Measurements from ENCODE around the gene PDE4D. TPM values are rescaled to one million over a fixed set of nuclear protein-coding genes. Genes with fewer than 3 reads are reported as not detected.

PDE4D gene
- total RNA-seq, 1 experiment from 2014 or later: 3.3 TPM

GRCh38 chr5:59385700-59386099 lies 507.8 kb downstream of the PDE4D start (continued):
- TF ChIP-seq HMGXB4 (CRISPR knock-in tag; IDR thresholded peaks at IDR 0.05): no peak

- peaks cover 3% of the 10 kb centered on the region for H3K36me3 Mint-ChIP-seq
- POLR2A ChIA-PET: no interaction called here
- no peak for TF ChIP-seq ZNF263 (CRISPR knock-in tag; IDR thresholded peaks at IDR 0.05; ENCODE audit: low read depth)
- TF ChIP-seq, protein P1, sequence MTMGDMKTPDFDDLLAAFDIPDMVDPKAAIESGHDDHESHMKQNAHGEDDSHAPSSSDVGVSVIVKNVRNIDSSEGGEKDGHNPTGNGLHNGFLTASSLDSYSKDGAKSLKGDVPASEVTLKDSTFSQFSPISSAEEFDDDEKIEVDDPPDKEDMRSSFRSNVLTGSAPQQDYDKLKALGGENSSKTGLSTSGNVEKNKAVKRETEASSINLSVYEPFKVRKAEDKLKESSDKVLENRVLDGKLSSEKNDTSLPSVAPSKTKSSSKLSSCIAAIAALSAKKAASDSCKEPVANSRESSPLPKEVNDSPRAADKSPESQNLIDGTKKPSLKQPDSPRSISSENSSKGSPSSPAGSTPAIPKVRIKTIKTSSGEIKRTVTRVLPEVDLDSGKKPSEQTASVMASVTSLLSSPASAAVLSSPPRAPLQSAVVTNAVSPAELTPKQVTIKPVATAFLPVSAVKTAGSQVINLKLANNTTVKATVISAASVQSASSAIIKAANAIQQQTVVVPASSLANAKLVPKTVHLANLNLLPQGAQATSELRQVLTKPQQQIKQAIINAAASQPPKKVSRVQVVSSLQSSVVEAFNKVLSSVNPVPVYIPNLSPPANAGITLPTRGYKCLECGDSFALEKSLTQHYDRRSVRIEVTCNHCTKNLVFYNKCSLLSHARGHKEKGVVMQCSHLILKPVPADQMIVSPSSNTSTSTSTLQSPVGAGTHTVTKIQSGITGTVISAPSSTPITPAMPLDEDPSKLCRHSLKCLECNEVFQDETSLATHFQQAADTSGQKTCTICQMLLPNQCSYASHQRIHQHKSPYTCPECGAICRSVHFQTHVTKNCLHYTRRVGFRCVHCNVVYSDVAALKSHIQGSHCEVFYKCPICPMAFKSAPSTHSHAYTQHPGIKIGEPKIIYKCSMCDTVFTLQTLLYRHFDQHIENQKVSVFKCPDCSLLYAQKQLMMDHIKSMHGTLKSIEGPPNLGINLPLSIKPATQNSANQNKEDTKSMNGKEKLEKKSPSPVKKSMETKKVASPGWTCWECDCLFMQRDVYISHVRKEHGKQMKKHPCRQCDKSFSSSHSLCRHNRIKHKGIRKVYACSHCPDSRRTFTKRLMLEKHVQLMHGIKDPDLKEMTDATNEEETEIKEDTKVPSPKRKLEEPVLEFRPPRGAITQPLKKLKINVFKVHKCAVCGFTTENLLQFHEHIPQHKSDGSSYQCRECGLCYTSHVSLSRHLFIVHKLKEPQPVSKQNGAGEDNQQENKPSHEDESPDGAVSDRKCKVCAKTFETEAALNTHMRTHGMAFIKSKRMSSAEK (CRISPR knock-in tag; IDR thresholded peaks at IDR 0.05; ENCODE audit: borderline replicate concordance): no peak
- TF ChIP-seq NFATC4 (CRISPR knock-in tag; IDR thresholded peaks at IDR 0.05): no peak
- no peak for TF ChIP-seq NR1H2 (CRISPR knock-in tag; IDR thresholded peaks at IDR 0.05)
- no peak for TF ChIP-seq AFF4 (CRISPR knock-in tag; IDR thresholded peaks at IDR 0.05; ENCODE audit: borderline replicate concordance)
- TF ChIP-seq JUN (CRISPR knock-in tag; IDR thresholded peaks at IDR 0.05): no peak
- no peak for TF ChIP-seq JAZF1 (CRISPR knock-in tag; IDR thresholded peaks at IDR 0.05)
- TF ChIP-seq, protein P2, sequence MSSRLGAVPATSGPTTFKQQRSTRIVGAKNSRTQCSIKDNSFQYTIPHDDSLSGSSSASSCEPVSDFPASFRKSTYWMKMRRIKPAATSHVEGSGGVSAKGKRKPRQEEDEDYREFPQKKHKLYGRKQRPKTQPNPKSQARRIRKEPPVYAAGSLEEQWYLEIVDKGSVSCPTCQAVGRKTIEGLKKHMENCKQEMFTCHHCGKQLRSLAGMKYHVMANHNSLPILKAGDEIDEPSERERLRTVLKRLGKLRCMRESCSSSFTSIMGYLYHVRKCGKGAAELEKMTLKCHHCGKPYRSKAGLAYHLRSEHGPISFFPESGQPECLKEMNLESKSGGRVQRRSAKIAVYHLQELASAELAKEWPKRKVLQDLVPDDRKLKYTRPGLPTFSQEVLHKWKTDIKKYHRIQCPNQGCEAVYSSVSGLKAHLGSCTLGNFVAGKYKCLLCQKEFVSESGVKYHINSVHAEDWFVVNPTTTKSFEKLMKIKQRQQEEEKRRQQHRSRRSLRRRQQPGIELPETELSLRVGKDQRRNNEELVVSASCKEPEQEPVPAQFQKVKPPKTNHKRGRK (CRISPR knock-in tag; IDR thresholded peaks at IDR 0.05; ENCODE audit: borderline replicate concordance): no peak
- TF ChIP-seq GABPB1 (CRISPR knock-in tag; IDR thresholded peaks at IDR 0.05): no peak
- no peak for TF ChIP-seq ESRRA (CRISPR knock-in tag; IDR thresholded peaks at IDR 0.05; ENCODE audit: borderline replicate concordance)
- TF ChIP-seq CREM (CRISPR knock-in tag; IDR thresholded peaks at IDR 0.05): no peak
- TF ChIP-seq, protein P3, sequence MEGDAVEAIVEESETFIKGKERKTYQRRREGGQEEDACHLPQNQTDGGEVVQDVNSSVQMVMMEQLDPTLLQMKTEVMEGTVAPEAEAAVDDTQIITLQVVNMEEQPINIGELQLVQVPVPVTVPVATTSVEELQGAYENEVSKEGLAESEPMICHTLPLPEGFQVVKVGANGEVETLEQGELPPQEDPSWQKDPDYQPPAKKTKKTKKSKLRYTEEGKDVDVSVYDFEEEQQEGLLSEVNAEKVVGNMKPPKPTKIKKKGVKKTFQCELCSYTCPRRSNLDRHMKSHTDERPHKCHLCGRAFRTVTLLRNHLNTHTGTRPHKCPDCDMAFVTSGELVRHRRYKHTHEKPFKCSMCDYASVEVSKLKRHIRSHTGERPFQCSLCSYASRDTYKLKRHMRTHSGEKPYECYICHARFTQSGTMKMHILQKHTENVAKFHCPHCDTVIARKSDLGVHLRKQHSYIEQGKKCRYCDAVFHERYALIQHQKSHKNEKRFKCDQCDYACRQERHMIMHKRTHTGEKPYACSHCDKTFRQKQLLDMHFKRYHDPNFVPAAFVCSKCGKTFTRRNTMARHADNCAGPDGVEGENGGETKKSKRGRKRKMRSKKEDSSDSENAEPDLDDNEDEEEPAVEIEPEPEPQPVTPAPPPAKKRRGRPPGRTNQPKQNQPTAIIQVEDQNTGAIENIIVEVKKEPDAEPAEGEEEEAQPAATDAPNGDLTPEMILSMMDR (IDR thresholded peaks at IDR 0.05): no peak
- no peak for TF ChIP-seq NR2C2 (CRISPR knock-in tag; IDR thresholded peaks at IDR 0.05)
- TF ChIP-seq TEAD4 (CRISPR knock-in tag; IDR thresholded peaks at IDR 0.05): no peak
- TF ChIP-seq, protein P4, sequence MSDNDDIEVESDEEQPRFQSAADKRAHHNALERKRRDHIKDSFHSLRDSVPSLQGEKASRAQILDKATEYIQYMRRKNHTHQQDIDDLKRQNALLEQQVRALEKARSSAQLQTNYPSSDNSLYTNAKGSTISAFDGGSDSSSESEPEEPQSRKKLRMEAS (CRISPR knock-in tag; IDR thresholded peaks at IDR 0.05): no peak
- TF ChIP-seq, protein P5, sequence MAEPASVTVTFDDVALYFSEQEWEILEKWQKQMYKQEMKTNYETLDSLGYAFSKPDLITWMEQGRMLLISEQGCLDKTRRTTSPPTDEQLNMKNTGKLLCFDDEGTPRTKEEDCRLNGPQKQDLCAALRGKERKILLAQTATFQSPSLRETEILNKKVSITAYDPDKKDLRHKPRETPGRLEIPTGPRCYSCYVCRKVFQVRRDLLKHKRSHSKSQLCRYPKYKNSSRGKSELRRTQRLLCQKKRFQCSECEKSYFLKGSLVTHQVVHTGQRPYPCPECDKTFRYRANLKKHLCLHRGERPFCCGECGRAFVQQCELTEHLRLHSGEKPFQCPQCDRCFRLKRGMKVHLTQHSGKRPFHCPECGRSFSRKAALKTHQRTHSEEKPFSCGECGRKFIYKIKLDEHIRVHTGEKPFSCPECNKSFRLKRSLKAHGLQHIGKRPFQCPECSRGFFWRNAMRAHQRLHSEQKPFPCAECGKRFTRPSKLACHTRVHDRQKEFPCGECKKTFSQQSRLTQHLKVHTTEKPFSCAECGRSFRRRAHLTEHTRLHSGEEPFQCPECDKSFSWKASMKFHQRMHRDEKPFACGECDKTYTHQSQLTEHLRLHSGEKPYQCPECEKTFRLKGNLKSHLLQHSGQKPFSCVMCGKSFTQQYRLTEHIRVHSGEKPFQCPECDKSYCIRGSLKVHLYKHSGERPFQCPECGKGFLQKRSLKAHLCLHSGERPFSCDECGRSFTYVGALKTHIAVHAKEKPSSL (CRISPR knock-in tag; conservative IDR thresholded peaks at IDR 0.05): no peak
- no peak for TF ChIP-seq ZNF416 (CRISPR knock-in tag; IDR thresholded peaks at IDR 0.05)
These were observed 513.1 kb downstream of the PDE4D start for GRCh38 chr5:59380350-59380951.

More at GRCh38 chr5:59380350-59380951, 513.1 kb downstream of the PDE4D start:
- H3K27ac Mint-ChIP-seq: no peak overlapping the region
- H3K27me3 Mint-ChIP-seq (ENCODE audit: low read depth): no peaks in the 10 kb centered on the region
- DNase-seq (ENCODE audit: low spot score): no peak
- CTCF ChIA-PET: interaction anchor here (0.7 to 2.4 kb wide), 12 partner anchors 9 to 420 kb away, joined by 3 to 36 read pairs (median 5); no protein-coding TSS in a partner anchor
- no peak overlapping the region for H3K4me3 Mint-ChIP-seq
- H3K9me3 Mint-ChIP-seq: peaks cover 26% of the 10 kb centered on the region
- no peak for ATAC-seq
- H3K4me1 Mint-ChIP-seq: no peaks in the 10 kb centered on the region
